ENCODE results near the gene PDZD2.
A peak's percentile ranks its signal among the peaks of the same experiment; 100 is the strongest.

Gene PDZD2

GRCh38 chr5:31954091-31954490 lies 315.2 kb downstream of the PDZD2 start:
- no peaks in the 10 kb centered on the region for H3K9me3 ChIP-seq (ENCODE audit: severe bottlenecking)
- H3K36me3 ChIP-seq (ENCODE audit: low read depth): no peaks in the 10 kb centered on the region
- H3K27me3 ChIP-seq (ENCODE audit: insufficient read depth, poor library complexity, severe bottlenecking): no peaks in the 10 kb centered on the region
- DNase-seq (ENCODE audit: low spot score) (no peak), ATAC-seq (ENCODE audit: low read depth) (no peak)
- H3K4me1 ChIP-seq (ENCODE audit: insufficient read depth, poor library complexity, severe bottlenecking): peaks cover 3% of the 10 kb centered on the region
- no peak for TF ChIP-seq CTCF (IDR thresholded peaks at IDR 0.05; ENCODE audit: poor library complexity, severe bottlenecking)
- no peak overlapping the region for H3K27ac ChIP-seq (ENCODE audit: poor library complexity, severe bottlenecking)
- no peak overlapping the region for H3K4me3 ChIP-seq (ENCODE audit: severe bottlenecking)

DNA sequence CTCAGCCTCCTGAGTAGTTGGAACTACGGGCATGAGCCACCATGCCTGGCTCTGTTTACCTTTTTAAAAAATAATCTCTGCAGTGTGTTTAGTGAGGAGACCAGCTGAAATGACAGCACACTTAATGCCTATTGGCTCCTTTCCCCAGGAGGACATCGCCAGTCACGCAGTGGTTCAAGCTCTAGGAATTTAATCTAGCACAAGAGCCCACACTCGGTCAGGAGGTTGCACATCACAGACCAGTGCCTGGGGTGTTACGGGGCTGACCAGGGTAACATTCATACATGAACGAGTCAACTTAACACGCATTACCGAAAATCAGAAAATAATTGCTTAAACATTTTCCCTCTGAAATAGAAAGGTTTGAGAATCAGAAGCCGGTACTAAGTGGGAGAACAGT lies 318.2 kb downstream of the PDZD2 start:
- Histone ChIP-seq H3K4me1 (ENCODE audit: insufficient read depth, poor library complexity, severe bottlenecking) (peaks cover 5% of the 10 kb centered on the region), H3K27ac (ENCODE audit: poor library complexity, severe bottlenecking) (no peak overlapping the region), H3K36me3 (ENCODE audit: low read depth) (no peaks in the 10 kb centered on the region), H3K9me3 (ENCODE audit: severe bottlenecking) (no peaks in the 10 kb centered on the region), H3K4me3 (ENCODE audit: severe bottlenecking) (no peak overlapping the region), H3K27me3 (ENCODE audit: insufficient read depth, poor library complexity, severe bottlenecking) (no peaks in the 10 kb centered on the region)
- no peak for TF ChIP-seq CTCF (IDR thresholded peaks at IDR 0.05; ENCODE audit: poor library complexity, severe bottlenecking)
- ATAC-seq (ENCODE audit: low read depth) (no peak), DNase-seq (ENCODE audit: low spot score) (no peak)

DNA sequence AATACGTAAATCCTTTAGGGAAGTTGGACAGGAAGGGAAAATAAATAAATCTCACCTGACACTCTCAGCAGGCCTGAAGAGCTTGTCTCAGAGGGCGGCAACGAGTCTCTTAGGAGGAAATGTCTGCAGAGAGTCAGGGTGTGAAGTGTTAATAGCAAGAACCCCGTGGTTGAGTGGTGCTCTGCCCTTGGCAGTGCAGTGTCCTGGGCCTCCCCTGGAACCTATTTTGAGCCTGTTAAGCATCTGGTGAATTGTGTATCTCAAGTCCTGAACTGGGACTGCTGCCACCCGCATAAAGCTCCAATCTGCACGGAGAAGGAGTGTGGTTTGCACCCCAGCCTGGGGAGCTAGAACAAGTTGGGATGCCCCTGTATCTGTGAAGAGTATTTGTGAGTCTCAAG lies 323.4 kb downstream of the PDZD2 start:
- H3K27me3 ChIP-seq (ENCODE audit: insufficient read depth, poor library complexity, severe bottlenecking): no peaks in the 10 kb centered on the region
- no peak for DNase-seq (ENCODE audit: low spot score)
- H3K4me1 ChIP-seq (ENCODE audit: insufficient read depth, poor library complexity, severe bottlenecking): peaks cover 18% of the 10 kb centered on the region
- TF ChIP-seq CTCF (IDR thresholded peaks at IDR 0.05; ENCODE audit: poor library complexity, severe bottlenecking): no peak
- no peaks in the 10 kb centered on the region for H3K9me3 ChIP-seq (ENCODE audit: severe bottlenecking)
- H3K27ac ChIP-seq (ENCODE audit: poor library complexity, severe bottlenecking): peak overlapping the region; percentile 2
- no peak for ATAC-seq (ENCODE audit: low read depth)
- H3K36me3 ChIP-seq (ENCODE audit: low read depth): no peaks in the 10 kb centered on the region
- H3K4me3 ChIP-seq (ENCODE audit: severe bottlenecking): no peak overlapping the region

- Histone ChIP-seq H3K27ac (ENCODE audit: poor library complexity, severe bottlenecking) (peak overlapping the region; percentile 2), H3K36me3 (ENCODE audit: low read depth) (no peaks in the 10 kb centered on the region), H3K4me1 (ENCODE audit: insufficient read depth, poor library complexity, severe bottlenecking) (peaks cover 18% of the 10 kb centered on the region), H3K4me3 (ENCODE audit: severe bottlenecking) (no peak overlapping the region), H3K9me3 (ENCODE audit: severe bottlenecking) (no peaks in the 10 kb centered on the region), H3K27me3 (ENCODE audit: insufficient read depth, poor library complexity, severe bottlenecking) (no peaks in the 10 kb centered on the region)
- TF ChIP-seq CTCF (IDR thresholded peaks at IDR 0.05; ENCODE audit: poor library complexity, severe bottlenecking): no peak
- ATAC-seq (ENCODE audit: low read depth) (peak; percentile 85), DNase-seq (ENCODE audit: low spot score) (no peak)
These were observed 324.0 kb downstream of the PDZD2 start for GRCh38 chr5:31962871-31963307.

GRCh38 chr5:31963358-31964006 lies 324.6 kb downstream of the PDZD2 start:
- ATAC-seq (ENCODE audit: low read depth) (peak; percentile 13; the same call in 1 of the 3 replicates), DNase-seq (ENCODE audit: low spot score) (no peak)
- Histone ChIP-seq H3K4me1 (ENCODE audit: insufficient read depth, poor library complexity, severe bottlenecking) (peaks cover 18% of the 10 kb centered on the region), H3K4me3 (ENCODE audit: severe bottlenecking) (no peak overlapping the region), H3K36me3 (ENCODE audit: low read depth) (no peaks in the 10 kb centered on the region), H3K27ac (ENCODE audit: poor library complexity, severe bottlenecking) (peak overlapping the region; percentile 2), H3K27me3 (ENCODE audit: insufficient read depth, poor library complexity, severe bottlenecking) (no peaks in the 10 kb centered on the region), H3K9me3 (ENCODE audit: severe bottlenecking) (no peaks in the 10 kb centered on the region)
- TF ChIP-seq CTCF (IDR thresholded peaks at IDR 0.05; ENCODE audit: poor library complexity, severe bottlenecking): no peak

All from RWPE2 (cell line).